ENCODE data around the gene SUGT1.
A peak's percentile ranks its signal among the peaks of the same experiment; 100 is the strongest.
"Not testable (repeated sequence)": the region's sequence is repeated elsewhere in the genome, so short reads cannot be mapped to it uniquely, and the experiment has no call there.

The SUGT1 gene

GRCh38 chr13:52652196-52652979, at the start of gene SUGT1:
Gene SUGT1, plus strand, starts transcription at chr13:52652836. Its CDS starts 85 bp downstream, at chr13:52652921.
- peak; percentile 90 for DNase-seq

- not testable (repeated sequence) for DNase-seq
Measured at GRCh38 chr13:52603316-52603715, 49.3 kb upstream of the SUGT1 start.

- DNase-seq = not testable (repeated sequence)
Measured at GRCh38 chr13:52606126-52606525, 46.5 kb upstream of the SUGT1 start.

- DNase-seq = not testable (repeated sequence)
Measured at GRCh38 chr13:52606795-52607194, 45.8 kb upstream of the SUGT1 start.

- DNase-seq = not testable (repeated sequence)
Measured at GRCh38 chr13:52608184-52608583, 44.5 kb upstream of the SUGT1 start.

- DNase-seq = not testable (repeated sequence)
Measured at GRCh38 chr13:52609013-52609606, 43.5 kb upstream of the SUGT1 start.

- DNase-seq = not testable (repeated sequence)
Measured at GRCh38 chr13:52610158-52610557, 42.5 kb upstream of the SUGT1 start.

- no peak for DNase-seq
Measured at GRCh38 chr13:52615134-52615801, 37.4 kb upstream of the SUGT1 start.

- DNase-seq = no peak
Measured at GRCh38 chr13:52615812-52616211, 36.8 kb upstream of the SUGT1 start.

GRCh38 chr13:52617070-52618060, 35.3 kb upstream of the SUGT1 start:
- peak; percentile 41 for DNase-seq

- not testable (repeated sequence) for DNase-seq
Measured at GRCh38 chr13:52631083-52631690, 21.4 kb upstream of the SUGT1 start.

- no peak for DNase-seq
Measured at GRCh38 chr13:52638666-52639328, 13.8 kb upstream of the SUGT1 start.

- DNase-seq = no peak
Measured at GRCh38 chr13:52642131-52642530, 10.5 kb upstream of the SUGT1 start, which contains the start of gene HNRNPA1L2. Gene HNRNPA1L2, plus strand, starts transcription at chr13:52642431. Its CDS starts 62 bp downstream, at chr13:52642493.

GRCh38 chr13:52644108-52644507, 8.5 kb upstream of the SUGT1 start:
- DNase-seq = no peak

- DNase-seq = no peak
Measured at GRCh38 chr13:52646967-52647366, 5.7 kb upstream of the SUGT1 start.

GRCh38 chr13:52650731-52651130, 1.9 kb upstream of the SUGT1 start:
- DNase-seq = no peak

- no peak for DNase-seq
Measured at GRCh38 chr13:52651897-52652195, 790 bp upstream of the SUGT1 start.

GRCh38 chr13:52652980-52653303, 306 bp downstream of the SUGT1 start:
- no peak for DNase-seq

- DNase-seq = no peak
Measured at GRCh38 chr13:52659340-52659739, 6.7 kb downstream of the SUGT1 start.

- no peak for DNase-seq
Measured at GRCh38 chr13:52664272-52664671, 11.6 kb downstream of the SUGT1 start.

- DNase-seq = no peak
Measured at GRCh38 chr13:52665325-52665724, 12.7 kb downstream of the SUGT1 start.

GRCh38 chr13:52669677-52670076, 17.0 kb downstream of the SUGT1 start:
- no peak for DNase-seq

Measured in GOT3 (cell line).